G401.6 (cell line): ENCODE data around the gene CFDP1.
"Not testable (repeated sequence)": the region's sequence is repeated elsewhere in the genome, so short reads cannot be mapped to it uniquely, and the experiment has no call there.

Experiments used
- FAIRE-seq: peaks from 2 replicates; lab custom pipeline; 2012; peaks lifted over from hg19 to GRCh38; lab: Jason Lieb, UNC

CFDP1 gene

DNA sequence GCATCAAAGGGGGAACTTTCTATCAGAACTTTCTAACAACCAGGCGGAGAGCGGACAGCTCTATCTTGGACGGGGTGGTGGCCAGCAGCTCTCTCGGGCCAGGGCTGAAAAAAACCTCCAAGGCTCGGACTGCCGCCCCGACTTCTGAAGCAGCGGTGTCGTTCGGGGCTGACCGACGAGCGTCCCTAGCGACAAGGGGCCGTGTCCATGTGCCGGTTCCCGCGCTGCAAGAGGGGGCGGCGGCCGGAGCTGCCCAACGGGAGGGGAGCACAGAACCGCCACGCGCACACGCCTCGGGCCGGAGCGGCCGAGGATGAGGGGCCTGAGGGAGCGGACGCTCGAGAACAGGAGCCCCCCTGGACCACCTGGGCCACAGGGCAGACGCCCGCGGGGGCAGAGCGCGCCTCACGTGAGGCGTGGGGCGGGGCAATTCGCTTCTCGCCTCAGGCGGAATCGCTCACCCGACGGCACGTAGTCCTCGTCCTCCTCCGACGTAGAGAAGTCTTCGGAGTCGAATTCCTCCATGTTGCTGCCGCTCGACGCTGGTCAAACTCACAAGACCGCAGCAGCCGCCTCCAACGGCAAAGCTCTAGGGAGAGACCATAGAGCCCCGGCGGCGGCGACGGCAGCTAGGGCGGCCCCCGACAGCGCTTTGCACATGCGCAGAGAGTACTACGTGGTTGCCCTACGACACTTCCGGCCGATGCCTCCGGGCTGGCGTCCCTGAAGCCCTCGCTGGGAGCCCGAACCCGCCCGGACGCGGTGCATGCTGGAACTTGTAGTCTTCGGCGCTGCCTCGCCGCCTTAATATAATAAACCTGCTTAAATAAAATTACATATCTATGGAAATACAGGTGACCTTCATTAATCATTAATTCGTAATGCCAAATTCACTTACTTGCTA, at the start of gene CFDP1:
Gene CFDP1, minus strand, starts transcription at position 676 of the 904 bp plus-strand sequence. Its CDS starts 151 bp downstream, at position 525.
- FAIRE-seq, result peak; percentile 60

DNA sequence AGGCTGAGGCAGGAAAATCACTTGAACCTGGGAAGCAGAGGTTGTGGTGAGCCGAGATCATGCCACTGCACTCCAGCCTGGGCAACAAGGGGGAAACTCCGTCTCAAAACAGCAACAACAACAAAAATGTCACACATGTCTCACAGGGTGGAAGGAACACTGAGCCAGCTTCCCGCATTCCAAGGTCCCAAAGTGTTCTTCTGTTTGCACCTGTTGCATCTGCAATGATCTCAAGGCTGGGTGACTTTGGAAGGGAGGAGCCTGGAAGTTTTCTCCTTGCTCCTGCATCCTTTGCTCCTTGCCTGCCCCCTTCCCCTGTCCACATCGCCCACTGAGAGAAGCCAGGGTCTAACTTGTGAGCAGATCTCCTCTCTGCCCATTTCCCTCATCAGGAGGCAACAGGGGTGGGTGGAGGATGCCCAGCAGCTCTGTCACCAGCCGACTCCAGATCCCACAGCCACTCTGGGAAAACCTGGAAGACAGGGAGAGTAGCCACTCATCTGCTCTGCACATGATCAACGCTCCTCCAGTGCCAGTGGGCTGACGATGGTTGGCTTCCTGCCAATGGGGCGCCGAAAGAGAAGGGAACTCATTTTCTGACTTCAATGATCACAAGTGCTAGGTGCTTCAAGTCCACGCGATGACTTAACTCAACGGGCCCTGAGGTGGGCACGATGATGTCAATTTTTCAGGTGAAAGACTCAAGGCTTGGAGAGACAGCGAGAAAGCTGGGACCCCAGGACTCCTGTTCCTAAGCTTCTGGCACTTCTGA, 49.3 kb upstream of the CFDP1 start:
- FAIRE-seq, result no peak

DNA sequence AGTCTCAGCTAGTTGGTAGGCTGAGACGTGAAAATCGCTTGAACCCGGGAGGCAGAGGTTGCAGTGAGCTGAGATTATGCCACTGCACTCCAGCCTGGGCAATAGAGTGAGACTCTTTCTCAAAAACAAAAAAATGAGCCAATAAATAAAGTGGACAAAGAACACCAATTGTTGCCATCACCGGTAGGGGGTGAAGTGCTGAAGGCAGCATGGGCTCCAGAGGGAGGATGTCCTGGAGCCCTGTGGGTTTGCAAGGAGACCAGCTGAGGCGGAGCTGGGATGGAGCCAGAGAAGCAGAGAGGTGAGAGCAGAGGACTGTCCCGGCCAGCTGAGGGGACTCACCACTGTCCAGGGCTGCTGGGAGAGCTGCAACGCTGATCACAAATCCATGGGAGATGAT, 48.2 kb upstream of the CFDP1 start:
- FAIRE-seq, result no peak

DNA sequence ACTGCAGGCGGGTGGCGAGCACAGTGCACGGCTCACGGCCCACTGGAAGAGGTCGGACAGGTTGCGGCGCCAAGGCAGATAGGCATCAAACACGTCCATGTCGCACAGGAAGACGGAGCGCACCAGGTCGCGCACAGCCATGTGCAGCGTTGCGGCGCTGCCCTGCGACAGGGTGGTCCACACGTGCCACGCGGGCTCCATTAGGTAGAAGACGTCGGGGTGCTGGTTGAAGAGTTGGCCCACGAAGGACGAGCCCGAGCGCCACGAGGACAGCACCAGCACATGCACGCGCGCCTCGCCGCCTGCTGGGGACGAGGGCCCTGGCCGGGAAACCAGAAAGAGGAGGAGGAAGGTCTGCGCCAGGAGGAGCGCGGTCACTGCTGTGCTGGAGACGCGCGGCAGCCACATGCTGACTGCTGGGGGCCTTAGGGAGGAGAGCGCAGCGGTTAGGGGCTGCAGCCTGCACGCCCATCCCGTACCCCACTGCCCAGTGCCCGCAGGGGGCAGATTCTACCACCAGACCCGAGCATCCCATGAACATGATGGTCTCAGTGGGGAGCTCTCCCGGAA, 46.2 kb upstream of the CFDP1 start:
- FAIRE-seq, result no peak

DNA sequence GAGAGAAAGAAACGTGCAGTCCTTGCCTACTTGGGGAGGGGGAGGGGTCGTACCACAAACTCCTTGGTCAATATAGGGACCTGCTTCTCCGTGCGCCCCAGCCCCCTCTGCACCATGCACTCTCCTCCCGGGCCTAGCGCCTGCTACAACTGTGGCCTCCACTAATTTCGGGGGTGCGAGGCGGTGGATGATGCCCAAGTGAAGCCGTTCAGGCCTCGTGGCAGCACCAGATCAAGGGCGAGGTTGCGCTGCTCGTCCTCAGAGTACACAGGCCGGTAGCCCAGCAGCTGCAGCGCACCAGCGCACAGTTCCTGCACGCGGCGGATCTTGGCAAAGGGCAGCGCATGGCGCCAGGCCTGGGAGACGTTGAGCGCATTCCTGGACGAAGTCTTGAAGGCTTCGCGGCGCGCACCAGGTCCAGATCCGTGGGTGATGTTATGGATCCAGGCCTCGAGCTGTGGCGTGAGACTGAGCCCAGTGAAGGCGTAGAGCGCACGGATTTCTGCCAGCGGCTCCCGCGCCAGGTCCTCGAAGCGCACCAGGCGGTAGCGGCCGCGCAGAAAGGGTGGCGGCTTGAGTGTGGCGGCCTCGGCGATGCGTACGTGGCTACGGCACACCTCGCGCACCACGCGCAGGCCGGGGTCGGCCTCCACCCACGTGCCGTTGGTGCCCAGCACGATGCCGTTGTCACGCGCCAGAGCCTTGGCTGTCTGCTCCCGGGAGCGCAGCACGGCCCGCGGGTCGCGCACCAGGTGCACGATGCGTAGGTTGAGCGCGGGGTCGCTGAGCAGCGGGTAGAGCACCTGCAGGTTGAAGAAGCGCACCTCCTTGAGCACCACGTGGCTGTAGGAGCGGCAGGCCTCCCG, 45.4 kb upstream of the CFDP1 start:
- no peak for FAIRE-seq

DNA sequence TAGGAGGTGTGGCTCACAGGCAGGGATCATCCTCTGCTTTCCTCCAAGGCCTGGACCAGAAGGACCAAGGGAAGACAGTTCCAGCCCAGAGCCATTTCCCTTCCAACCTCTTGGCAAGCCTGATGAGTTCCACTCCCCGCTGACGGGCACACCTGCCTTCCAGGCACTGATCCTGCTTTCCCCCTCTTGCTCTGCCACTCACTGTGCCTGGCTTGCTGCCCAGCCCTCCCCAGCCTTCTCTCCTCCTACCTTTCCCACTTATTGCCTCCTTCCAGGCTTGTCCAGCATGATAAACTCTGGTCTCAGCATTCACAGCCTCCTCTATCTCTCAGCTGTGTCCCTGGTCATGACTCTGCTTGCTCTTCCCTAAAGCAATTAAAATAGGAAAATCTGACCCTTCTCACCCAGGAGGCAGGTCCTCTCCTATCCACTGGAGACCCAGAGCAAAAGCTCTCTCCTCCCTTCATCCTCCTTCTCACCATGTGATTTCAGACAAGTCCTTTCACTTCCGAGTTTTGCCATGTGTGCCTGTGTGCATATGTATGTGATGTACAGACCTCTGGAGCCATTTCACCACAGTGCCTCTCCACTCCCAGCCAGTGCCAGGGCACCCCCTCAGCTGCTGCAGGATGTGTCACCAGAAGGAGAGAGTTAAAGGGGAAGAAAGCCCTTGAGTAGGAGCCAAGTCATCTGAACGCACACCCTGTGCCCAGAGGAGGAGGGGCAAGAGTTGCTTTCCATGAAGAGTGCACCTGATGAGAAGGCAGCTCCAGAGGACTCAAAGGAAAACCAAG, 44.6 kb upstream of the CFDP1 start:
- no peak for FAIRE-seq

DNA sequence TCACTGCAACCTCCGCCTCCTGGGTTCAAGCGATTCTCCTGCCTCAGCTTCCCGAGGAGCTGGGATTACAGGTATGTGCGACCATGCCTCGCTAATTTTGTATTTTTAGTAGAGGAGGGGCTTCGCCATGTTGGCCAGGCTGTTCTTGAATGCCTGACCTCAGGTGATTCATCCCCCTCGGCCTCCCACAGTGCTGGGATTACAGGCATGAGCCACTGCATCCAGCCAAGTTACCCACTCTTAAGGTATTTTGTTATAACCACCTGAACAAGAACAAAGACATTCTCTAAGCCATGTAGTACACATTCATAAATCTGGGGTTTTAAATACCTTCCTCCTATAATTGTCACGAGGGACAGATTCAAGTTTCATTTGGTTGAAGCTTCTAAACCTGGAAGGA, 43.5 kb upstream of the CFDP1 start:
- FAIRE-seq, result no peak

DNA sequence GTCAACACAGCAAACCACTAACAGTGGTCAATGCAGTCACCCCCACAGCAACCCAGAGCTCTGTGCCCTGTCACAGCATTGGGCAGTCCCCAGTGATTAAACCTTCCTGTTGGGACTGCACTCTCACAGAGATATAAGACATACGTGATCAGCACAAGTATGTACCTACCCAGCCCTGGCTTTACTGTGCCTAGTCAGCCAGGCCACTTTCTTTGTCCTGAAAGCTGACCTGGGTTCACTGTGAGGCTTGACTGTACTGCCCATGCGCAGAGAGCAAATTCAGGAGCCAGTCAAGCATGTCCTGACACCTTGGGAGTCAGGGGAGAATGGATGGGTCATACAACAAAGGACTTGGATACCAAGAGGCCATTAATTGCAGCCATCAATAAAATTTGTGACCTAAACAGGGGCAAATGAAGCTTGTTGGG, 42.1 kb upstream of the CFDP1 start:
- no peak for FAIRE-seq

DNA sequence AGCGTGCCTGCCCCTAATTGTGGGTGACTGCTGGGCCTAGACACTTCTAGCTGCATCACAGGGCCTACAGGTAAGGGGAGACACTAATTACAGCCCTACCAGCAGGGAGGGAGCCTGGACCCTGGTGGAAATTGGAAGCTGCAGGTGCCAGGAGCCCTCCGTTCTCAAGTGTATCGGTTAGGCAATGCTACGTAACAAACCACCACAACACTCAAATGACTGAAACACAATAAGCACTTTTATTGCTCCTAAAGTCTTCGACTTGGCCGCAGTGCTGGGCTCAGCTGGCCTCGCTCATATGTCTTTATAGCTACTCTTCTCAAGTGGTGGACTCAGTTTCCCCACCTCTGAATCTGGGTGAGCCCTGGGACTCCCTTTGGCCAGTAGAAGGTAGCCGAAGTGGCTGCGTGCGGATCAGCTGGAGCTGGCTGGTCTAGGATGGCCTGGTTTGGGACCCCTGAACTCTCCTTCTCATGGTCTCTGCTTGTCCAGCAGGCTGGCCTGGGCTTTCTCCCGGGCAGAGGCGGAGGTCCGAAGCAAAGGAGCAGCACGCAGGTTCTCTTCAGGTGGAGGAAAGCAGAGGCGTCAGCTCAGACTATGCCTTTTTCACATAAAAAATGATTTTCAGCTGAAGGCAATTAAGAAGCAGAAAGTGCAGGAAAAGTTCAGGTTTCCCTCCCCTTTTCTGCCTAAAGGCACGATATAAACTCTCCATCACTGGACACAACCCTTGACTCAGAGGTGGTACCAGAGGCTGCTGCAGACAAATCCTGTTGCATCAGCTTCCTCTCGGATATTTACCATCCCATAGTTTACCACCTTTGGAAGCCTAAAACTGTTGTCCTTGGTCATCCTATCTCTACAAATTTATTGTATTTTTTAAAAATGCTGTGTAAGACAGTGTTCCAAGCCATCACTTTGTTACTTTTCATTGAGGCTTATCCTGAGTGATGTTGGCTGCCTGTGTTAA, 39.9 kb upstream of the CFDP1 start:
- no peak for FAIRE-seq

DNA sequence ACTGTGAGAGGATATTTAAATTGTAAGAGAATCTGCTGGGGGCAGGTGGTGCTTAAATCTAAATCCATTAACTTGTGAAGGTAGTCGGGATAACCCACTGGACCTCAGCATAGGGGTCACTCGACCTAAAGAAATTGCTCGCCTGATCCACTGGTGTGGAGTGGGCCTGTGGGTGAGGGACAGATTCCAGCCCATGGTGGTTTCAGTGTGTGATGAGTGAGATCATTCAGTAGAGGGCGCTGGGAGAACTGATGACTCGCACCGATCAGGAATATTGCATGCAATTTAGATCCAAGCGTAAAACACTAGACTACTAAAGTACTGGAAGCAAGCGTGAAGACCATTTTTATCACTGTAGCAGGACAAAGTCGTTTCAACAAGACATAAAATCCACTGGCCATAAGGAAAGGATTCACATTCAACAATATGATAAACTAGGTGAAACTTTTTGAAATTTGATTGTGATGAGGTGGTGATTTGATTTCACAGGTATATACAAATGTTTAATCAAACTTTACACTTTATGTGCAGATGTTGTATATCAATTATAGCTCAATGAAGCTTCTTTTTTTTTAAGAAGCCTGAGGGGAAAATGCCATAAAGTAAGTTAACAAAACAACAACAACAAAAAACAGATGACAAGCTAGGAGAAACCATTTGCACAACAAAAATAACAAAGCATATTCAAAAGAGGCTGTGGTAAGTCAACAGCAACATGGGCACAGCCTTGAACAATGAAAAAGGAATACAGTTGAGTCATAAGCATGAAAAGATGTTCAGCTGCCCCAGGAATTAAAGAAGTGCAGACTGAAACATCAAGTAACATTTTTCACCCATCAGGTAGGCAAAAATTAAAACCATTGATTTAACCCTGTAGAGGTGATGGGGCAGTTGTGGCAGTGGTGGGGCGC, 38.7 kb upstream of the CFDP1 start:
- peak; percentile 61 for FAIRE-seq

DNA sequence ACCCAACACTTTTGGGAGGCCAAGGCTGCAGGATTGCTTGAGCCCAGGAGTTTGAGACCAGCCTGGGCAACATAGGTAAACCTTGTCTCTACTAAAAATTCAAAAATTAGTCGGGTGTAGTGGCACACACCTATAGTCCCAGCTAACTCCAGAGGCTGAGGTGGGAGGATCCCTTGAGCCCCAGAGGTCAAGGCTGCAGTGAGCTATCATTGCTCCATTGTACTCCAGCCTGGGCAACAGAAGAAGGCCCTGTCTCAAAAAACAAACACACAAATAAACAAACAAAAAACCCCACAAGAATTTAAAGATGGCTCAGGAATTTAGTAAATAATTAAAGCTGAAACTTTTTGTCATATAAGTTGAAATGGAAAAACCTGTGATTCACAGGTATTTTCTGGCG, 33.5 kb upstream of the CFDP1 start:
- no peak for FAIRE-seq

DNA sequence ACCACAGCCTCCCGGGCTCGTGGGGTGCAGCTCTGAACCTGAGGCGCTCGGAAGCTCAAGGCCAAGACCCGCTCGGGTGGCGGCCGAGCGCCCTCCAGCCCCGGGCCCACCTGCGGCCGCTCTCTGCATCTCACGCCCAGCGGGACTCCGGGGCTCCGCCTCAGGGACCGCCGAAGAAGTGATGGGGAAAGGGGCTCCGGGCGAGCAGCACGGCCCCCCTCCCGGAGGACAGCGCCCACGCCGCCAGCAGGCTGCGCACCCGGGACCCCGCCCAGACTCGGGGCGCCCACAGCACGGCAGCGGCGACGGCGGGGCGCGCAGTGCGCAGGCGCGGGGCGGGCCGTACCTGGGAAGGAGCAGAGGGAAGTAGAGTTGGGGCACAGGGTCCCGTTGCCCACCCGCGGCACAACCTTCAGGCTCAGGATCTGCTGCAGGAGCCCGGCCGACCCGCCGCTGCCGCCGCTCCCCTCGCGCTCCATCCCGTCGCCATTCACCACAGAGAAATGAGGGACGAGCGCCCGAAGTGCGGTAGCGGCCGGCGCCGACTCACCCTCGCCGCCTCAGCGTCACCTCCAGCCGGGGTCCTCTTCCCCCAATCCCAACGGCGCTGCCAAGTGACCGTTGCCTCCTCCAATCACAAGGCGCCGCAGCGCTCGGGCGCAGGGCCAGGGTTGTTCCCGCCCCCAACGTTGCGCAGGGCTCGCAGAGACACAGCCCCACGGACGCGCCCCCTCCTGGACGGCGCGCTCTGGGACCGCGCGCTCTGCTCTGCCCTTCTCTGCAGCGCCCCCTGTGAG, 31.0 kb upstream of the CFDP1 start, which contains the start of gene TMEM170A:
Gene TMEM170A, minus strand, starts transcription at position 568 of the 797 bp plus-strand sequence. Its CDS starts 89 bp downstream, at position 479.
- FAIRE-seq, result peak; percentile 96

DNA sequence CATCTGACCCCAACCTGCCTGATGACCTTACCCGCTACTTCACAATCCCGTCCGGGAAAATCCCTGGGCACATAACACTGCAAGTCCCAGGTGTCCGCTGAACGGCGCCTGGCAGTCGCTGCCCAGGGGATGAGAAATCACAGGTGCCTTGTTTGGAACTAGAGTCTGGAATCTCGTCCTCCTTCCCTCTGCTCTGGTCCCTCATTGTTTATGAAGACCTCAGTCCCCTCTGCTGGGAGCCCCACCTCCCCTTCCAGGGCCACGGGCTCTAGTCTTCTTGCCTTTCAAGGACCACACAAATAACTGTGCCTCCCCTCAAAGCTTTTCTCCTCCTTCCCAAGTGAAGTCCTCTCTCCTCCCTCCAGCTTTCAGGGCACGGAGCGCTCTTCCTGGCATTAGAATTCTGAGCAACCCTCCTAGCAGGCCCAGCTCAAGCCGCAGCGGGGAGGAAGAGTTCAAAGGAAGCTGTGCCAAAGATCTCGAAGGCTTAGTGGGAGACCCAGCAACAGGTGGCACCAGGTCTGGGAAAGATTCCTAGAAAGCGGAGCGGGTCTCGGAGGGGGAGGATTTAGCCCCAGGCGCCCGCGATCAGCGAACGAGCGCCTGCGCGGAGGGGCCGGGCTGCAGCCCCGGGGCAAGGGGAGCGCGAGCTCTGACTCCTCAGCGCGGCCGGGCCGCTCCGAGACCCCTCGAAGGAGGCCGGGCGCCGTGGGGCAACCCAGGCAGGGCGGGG, 30.3 kb upstream of the CFDP1 start:
- FAIRE-seq, result not testable (repeated sequence)

DNA sequence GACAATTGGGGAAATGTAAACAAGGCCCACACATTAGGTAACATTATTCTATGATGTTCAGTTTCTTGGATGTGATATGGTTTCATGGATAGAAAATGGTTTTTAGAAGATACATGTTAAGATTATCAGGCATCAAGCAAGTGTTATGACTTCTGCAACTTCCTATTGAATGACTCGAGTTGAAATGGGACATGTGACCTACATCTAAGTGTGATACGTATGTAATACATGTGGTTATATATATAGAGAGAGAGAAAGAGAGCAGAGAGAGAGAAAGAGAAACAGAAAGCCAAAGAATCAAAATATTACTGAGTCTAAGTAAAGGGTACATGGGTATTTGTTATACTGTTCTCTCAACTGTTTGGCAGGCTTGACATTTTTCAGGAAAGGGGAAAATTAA, 29.5 kb upstream of the CFDP1 start:
- FAIRE-seq, result no peak

DNA sequence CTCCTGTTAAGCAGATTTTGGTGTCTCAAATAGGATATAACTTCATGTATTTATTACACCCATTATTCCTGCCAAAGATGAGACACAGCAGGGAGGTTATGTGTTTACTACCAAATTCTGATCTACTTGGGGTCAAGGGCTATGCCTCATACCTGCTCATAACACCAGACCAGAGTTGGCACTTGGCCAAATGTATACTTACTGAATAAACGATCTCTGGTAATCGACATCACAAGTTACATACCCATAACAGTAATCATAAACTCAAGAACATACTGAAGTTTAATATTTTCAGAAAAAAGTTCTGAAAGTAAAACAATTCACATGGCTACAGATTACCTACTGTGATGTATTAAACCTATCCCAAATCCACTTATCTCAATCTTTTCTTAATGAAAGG, 28.3 kb upstream of the CFDP1 start:
- no peak for FAIRE-seq

DNA sequence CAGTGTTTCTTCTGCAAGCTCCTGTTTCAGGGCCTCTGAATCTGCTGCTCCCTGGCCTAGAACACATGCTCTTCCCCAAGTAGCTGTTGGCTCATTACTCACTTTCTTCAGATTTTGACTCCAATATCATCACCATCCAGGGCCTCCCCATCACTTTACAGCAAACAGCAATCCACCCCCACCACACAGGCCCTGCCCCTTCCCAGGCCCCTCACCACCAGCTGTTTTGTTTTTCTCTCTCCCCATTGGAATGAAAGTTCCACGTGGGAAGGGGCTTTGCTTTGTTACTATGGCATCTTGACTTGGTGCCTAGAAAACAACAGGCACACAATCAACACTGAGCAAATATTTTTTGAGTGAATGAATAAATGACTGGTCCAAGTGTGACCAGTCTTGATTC, 27.1 kb upstream of the CFDP1 start:
- FAIRE-seq, result no peak

DNA sequence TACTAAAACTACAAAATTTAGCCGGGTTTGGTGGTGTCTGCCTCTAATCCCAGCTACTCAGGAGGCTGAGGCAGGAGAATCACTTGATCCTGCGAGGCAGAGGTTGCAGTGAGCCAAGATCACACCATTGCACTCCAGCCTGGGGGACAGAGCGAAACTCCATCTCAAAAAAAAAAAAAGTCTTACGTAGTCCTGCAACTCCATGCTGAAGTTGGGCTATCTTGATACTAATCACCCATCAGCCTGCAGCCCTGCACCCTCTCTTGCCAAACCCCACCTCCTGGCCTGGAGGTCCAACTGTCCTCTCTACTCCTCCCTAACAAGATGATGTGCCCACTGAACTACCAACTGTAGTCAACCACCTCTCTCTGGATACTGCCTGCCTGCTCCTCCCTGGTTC, 26.4 kb upstream of the CFDP1 start:
- FAIRE-seq, result no peak
